SIG-M5 treated with dmso at 0.1 percent for 504 hours (cell line): ENCODE results near the gene PPP2R2B.
"Not testable (repeated sequence)": the region's sequence is repeated elsewhere in the genome, so short reads cannot be mapped to it uniquely, and the experiment has no call there.

Experiments
- DNase-seq: peaks from one replicate; lab custom pipeline; 2025; ENCODE audit not compliant: unreplicated experiment; lab: John Stamatoyannopoulos, UW

PPP2R2B gene

GRCh38 chr5:146623666-146624065 is 254.9 kb downstream of the PPP2R2B start:
- DNase-seq: no peak

DNA sequence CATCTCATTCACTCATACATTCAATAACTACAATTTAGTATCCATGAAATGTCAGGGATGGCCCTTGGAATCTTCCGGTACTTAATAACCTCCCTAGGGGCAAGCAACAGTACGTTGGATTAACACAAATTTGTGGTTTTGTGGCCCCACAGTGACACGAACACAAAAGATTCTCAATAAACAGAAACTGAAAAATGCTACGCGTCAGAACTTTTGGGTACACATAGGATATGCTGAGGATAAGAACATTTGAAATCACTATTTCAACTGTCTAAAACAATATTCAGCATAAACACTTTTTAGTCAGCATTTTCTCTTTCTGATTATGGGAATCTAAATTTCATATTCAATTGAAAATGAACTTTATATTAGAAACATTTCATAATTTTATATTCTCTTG is 255.5 kb downstream of the PPP2R2B start:
- no peak for DNase-seq

GRCh38 chr5:146622391-146622790 is 256.2 kb downstream of the PPP2R2B start:
- DNase-seq: no peak

GRCh38 chr5:146620669-146621051 is 257.9 kb downstream of the PPP2R2B start:
- no peak for DNase-seq

DNA sequence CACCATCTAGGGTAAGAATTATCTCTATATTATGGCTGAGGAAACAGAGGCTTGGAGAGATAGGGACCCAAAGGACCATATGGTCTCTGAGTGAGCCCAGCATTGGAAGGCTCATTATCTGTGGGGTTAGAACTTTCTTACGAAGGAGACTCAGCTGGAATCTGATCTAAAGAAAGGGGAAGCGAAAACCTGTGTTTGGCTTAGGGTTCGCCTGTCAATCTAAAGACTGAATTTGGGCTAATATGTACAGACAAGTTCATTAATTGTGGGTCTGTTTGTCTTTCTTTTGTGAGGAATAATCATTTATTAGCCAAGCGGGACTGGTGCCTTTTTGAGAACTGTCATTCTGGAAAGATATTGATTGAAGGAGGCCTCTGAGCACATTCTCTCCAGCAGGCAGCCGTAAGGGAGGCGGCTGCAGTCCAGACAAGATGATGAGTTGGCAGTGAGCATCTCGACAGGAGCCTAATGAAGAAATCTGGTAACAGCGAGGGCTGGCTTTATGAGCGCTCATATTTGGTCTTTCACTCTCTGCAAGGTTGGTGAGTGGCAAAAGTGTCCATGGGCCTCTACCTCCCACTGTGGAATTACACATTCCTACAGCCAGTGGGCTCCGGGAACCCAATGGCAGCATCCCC is 258.4 kb downstream of the PPP2R2B start:
- no peak for DNase-seq

GRCh38 chr5:146618434-146618833 is 260.1 kb downstream of the PPP2R2B start:
- no peak for DNase-seq

GRCh38 chr5:146609731-146610130 is 268.8 kb downstream of the PPP2R2B start:
- not testable (repeated sequence) for DNase-seq

DNA sequence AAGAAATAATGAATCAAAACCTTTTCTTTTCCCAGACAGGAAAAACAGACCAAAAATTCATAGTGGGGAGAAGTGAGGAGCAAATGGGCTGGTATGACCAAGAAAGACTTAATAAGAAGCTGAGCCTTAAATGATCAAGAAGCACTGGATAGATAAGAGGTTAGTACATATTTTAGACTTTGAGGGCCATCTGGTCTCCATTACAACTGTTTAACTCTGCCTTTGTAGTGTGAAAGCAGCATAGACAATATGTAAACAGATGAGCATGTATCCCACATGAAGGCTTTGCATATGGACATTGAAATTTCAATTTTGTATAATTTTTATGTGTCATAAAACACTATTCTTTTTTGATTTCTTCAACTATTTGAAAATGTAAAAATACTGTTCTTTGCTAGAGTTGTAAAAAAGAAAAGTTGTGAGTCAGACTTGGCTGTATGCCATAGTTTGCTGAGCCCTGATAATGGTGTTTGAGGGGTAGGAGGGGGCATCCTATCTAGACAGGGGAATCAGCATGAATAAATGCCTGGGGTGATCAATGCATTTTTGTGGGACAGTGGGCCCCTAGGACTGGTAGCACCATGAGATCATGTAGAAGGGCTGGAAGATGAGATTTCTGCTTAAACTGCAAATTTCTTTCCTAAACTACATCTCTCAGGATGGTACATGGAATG is 270.8 kb downstream of the PPP2R2B start:
- DNase-seq: no peak

- DNase-seq: no peak
These were observed 271.7 kb downstream of the PPP2R2B start for GRCh38 chr5:146606893-146607292.

DNA sequence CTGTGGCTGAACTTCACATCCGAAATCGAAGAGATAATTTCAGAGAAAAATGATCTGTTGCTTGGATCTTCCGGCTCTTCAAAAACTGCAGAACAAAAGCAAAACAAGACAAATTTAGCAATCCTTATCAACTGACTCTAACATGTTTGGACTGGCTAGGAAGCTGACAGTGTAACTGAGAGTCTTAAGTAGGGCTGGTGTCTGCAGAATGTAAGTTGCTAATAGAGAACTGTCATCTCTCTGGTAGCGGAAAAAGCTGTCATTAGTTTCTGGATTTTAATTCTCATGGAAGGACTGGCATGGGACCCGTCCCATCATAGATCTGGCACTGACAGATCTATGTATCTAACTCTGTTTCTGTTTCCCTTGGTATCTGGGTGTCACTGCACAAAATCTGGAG is 278.2 kb downstream of the PPP2R2B start:
- no peak for DNase-seq

GRCh38 chr5:146599261-146599660 is 279.3 kb downstream of the PPP2R2B start:
- DNase-seq: no peak

- DNase-seq: no peak
These were observed 283.5 kb downstream of the PPP2R2B start for GRCh38 chr5:146595088-146595487.

DNA sequence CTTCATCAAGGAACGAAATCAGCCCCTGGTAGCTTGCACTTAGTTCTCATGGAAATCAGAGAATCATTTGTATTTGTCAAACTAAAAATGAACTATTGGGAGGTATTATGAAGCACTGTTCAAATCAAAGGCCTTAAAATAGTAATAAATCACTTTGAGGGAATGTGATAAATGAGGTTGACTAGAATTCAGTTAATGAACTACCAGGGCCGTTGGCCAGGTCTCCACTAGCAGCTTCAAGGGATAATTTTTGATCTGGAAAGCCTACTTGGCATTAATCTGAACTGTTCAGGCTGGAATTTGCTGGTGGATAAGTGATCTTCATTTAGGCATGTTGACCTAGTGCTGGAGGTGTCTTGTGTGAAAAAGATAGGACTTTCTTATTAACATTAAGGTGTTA is 286.2 kb downstream of the PPP2R2B start:
- no peak for DNase-seq

- no peak for DNase-seq
These were observed 289.6 kb downstream of the PPP2R2B start for GRCh38 chr5:146589028-146589345.

- no peak for DNase-seq
These were observed 290.1 kb downstream of the PPP2R2B start for GRCh38 chr5:146588331-146589027.

- no peak for DNase-seq
These were observed 291.8 kb downstream of the PPP2R2B start for GRCh38 chr5:146586752-146587151.

DNA sequence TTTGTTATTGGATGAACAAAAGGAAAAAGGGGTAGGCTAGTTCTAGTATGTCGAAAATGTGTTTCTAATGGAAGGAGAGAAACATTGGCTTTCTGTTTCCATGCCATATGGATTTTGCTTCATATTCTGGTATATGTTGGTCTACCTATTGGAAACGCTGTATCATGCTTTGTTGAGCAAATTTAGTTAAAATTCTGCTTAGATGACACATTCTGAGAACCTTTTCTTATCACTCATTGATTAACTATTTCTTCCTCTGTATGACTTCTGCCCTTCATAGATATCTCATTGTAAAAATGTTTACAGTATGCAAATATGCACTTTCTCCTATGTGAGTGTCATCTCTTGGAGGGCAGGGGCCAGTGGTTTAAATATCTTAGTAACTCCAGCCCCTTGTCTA is 293.8 kb downstream of the PPP2R2B start:
- DNase-seq: no peak

- no peak for DNase-seq
These were observed 296.4 kb downstream of the PPP2R2B start for GRCh38 chr5:146582051-146582596.

- no peak for DNase-seq
These were observed 298.3 kb downstream of the PPP2R2B start for GRCh38 chr5:146580237-146580636.

GRCh38 chr5:146574713-146575112 is 303.8 kb downstream of the PPP2R2B start:
- no peak for DNase-seq

DNA sequence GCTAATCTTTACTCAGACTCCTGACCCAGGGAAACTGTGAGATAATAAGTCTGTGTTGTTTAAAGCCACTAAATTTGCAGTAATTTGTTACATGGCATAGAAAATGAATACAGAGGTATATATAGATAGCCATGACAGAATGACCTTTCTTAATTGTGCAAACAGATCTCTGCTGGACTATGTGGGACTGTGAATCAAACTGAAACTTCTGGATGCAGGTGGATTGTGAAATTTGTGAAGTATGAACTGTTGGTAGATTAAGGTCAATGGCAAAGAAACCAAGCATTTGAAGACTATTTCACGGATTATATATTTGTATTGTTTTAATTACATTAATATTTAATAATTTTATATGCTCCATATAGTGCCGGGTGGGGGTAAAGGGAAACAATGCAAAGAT is 310.4 kb downstream of the PPP2R2B start:
- DNase-seq: no peak

DNA sequence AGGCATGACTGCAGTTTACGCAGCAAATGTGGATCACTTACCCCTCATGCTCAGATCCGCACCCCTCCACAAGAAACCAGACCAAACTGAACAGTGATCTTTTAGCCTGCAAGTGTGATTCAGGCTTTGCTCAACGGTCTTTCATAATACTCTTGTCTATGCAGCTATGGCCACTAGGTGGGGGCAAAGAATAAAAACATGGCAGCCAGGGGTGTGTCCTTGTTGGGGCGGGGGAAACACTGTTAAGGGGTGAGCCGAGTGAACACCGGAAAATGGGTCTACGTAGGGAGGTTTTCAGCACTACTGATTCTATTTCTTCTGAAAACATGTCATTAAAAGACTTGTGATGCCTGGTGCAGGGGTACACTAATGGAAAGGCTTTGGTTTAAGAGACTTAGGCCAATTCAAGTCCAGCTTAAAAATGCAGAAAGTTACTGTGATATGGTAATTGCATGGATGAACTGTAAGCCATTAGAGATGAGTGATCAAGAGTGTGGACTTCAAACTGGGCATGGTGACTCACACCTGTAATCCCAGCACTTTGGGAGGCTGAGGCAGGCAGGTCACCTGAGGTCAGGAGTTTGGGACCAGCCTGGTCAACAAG is 312.7 kb downstream of the PPP2R2B start:
- DNase-seq: peak; percentile 69
